HFF-Myc (cell line): ENCODE results near the gene ADAMTSL4.

Experiments used
- DNase-seq: peaks from one replicate; pipeline ENCODE4 v3.0.0-alpha.2; 2011; ENCODE audit warnings: low read depth; ENCODE audit errors: extremely low read depth
- H3K4me3 ChIP-seq: replicated peaks from 2 replicates; pipeline ENCODE4 v1.5.1; 2011; ENCODE audit warnings: low read depth, mild to moderate bottlenecking, control low read depth, low read length
- CTCF ChIP-seq: IDR thresholded peaks from 2 replicates; pipeline ENCODE4 v1.5.1; 2012; ENCODE audit warnings: mild to moderate bottlenecking, low read depth, low read length, control low read depth; ENCODE audit errors: missing control alignments

ADAMTSL4 gene

GRCh38 chr1:150532860-150533259, 16.3 kb upstream of the ADAMTSL4 start:
- TF ChIP-seq CTCF: no peak
- DNase-seq: no peak
- no peak overlapping the region for H3K4me3 ChIP-seq

DNA sequence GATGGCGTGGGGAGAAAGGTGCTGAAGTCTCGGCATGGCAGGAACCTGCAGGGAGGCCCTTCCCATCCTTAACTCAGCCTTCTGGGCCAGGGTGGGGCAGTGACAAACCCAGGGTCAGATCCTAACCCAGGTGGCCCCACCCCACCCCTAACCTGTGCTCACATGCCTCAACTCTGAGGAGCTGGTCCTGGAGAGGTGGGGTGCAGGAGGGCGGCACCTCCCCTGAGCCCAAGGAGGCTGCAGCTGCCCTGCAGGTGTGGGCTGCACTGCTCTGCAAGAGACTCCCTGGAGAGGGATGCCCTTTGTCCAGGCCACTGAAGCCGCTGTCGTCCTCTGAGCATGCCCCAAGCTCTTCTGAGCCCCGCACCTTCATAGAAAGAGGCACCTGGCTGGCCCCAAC, 15.2 kb upstream of the ADAMTSL4 start:
- H3K4me3 ChIP-seq: no peak overlapping the region
- no peak for TF ChIP-seq CTCF
- DNase-seq: no peak

GRCh38 chr1:150535511-150536287, 13.5 kb upstream of the ADAMTSL4 start:
- no peak for DNase-seq
- no peak for TF ChIP-seq CTCF

GRCh38 chr1:150536836-150537731, 12.1 kb upstream of the ADAMTSL4 start:
- no peak overlapping the region for H3K4me3 ChIP-seq
- no peak for DNase-seq
- no peak for TF ChIP-seq CTCF

More at GRCh38 chr1:150535511-150536287, 13.5 kb upstream of the ADAMTSL4 start:
- no peak overlapping the region for H3K4me3 ChIP-seq

- no peak for DNase-seq
- H3K4me3 ChIP-seq: no peak overlapping the region
- TF ChIP-seq CTCF: no peak
Measured at GRCh38 chr1:150537732-150538684, 11.2 kb upstream of the ADAMTSL4 start.

GRCh38 chr1:150543500-150544143, 5.6 kb upstream of the ADAMTSL4 start:
- DNase-seq: no peak
- H3K4me3 ChIP-seq: no peak overlapping the region
- no peak for TF ChIP-seq CTCF
